A673 (cell line): ENCODE data around the gene LRP8.

Experiments
- EZH2 ChIP-seq: fragments of 200-600 bp; sonication (generic); IDR thresholded peaks from 2 replicates; pipeline ENCODE4 v1.6.1; 2017; ENCODE audit warnings: borderline replicate concordance, low read depth, mild to moderate bottlenecking, mixed read lengths, antibody characterized with exemption, low read length; ENCODE audit not compliant: poor library complexity, severe bottlenecking
- TF ChIP-seq, protein P1 (sequence below): fragments of 300-800, 200-600 bp; sonication (generic); conservative IDR thresholded peaks from 2 replicates; pipeline ENCODE4 v1.5.1; 2017; ENCODE audit warnings: low read depth, mild to moderate bottlenecking, antibody characterized with exemption, low read length, moderate library complexity, mixed read lengths

DNA sequence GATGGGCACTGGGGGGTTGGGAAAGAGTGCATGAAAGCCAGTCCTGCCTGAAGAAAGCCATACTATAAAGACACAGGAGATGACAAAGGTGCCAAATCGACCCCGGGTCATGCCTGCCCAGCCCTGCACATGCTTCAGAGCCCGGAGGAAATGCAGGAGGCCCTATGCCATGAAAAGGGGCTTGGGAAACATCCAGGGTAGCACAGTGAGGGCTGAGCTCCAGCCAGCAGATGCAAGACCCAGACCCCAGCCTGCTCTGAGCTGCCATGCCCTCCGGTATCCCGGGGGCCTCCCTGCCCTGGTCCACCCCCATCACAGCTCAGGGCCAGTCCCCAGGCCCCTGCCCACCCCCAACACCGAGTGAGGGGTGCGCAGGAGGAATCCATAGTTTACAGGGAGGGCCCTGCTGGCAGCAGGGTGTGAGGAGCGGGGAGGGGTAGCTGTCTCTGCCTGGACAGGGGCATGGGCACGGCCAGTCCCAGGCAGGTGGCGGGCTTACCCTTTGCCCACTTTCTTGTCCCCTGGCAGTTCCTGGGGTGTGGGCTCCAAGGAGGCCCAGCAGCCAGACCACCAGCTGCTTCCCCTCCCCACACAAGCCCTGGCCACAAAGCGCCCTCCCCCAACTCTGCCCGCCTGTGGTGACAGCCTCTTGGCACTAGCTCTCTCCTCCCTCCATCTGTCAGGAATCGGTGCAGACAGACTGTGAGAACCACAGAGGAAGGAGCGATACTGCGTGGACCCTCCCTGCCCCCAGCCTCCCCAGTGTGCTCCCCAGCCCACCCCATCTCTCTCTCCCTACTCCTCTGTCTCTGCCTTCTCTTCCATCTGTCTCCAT is 16.8 kb downstream of the LRP8 start:
- TF ChIP-seq, protein P1, sequence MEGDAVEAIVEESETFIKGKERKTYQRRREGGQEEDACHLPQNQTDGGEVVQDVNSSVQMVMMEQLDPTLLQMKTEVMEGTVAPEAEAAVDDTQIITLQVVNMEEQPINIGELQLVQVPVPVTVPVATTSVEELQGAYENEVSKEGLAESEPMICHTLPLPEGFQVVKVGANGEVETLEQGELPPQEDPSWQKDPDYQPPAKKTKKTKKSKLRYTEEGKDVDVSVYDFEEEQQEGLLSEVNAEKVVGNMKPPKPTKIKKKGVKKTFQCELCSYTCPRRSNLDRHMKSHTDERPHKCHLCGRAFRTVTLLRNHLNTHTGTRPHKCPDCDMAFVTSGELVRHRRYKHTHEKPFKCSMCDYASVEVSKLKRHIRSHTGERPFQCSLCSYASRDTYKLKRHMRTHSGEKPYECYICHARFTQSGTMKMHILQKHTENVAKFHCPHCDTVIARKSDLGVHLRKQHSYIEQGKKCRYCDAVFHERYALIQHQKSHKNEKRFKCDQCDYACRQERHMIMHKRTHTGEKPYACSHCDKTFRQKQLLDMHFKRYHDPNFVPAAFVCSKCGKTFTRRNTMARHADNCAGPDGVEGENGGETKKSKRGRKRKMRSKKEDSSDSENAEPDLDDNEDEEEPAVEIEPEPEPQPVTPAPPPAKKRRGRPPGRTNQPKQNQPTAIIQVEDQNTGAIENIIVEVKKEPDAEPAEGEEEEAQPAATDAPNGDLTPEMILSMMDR: no peak
- TF ChIP-seq EZH2: no peak
